AG04450 (cell line): ENCODE results near the gene FLT3LG. TPM values are rescaled to one million over a fixed set of nuclear protein-coding genes. Genes with fewer than 3 reads are reported as not detected.
A peak's percentile ranks its signal among the peaks of the same experiment; 100 is the strongest.

Source experiments
- CTCF ChIA-PET: fragments of 300-600, 350-600 bp; formaldehyde crosslinking; extraction: SDS; loops from one replicate; lab custom pipeline; 2022; ENCODE audit warnings: antibody characterized with exemption, inconsistent platforms; lab: Charles Lee
- POLR2A ChIA-PET: fragments of 350-600 bp; formaldehyde crosslinking; extraction: SDS; loops from one replicate; lab custom pipeline; 2021; ENCODE audit warnings: antibody characterized with exemption, inconsistent platforms; lab: Yijun Ruan, JAX
- DNase-seq: peaks from one replicate; pipeline ENCODE4 v3.0.0-alpha.2; 2011; ENCODE audit warnings: low read depth, low spot score
- H3K27ac ChIP-seq: one replicate; pipeline ENCODE4 v1.5.1; 2012; ENCODE audit warnings: low read depth, low read length, control low read depth
- H3K27me3 ChIP-seq: one replicate; pipeline ENCODE4 v1.6.0; 2012; ENCODE audit warnings: low read length; ENCODE audit not compliant: control insufficient read depth, insufficient read depth
- H3K4me3 ChIP-seq: 2 replicates; pipeline ENCODE4 v1.5.1; 2011; ENCODE audit warnings: mild to moderate bottlenecking, low read depth, low read length, control low read depth
- H3K9me3 ChIP-seq: 2 replicates; pipeline ENCODE4 v1.5.1; 2012; ENCODE audit warnings: low read length; ENCODE audit not compliant: control insufficient read depth, insufficient read depth
- CTCF ChIP-seq: IDR thresholded peaks from 2 replicates; pipeline ENCODE4 v1.5.1; 2011; ENCODE audit warnings: low read depth, low read length, control low read depth, inconsistent platforms
- polyA plus RNA-seq: library from polyadenylated mRNA; depleted of rRNA; stranded (reverse); fragments of >200 nt; gene quantifications from 2 replicates; pipeline ENCODE4 v1.2.3, GENCODE V29; 2011

FLT3LG gene
- polyA plus RNA-seq, 1 experiment, result 3.7 TPM

GRCh38 chr19:49475191-49475917 is 1.3 kb downstream of the FLT3LG start:
- H3K4me3 ChIP-seq, result no peak overlapping the region
- H3K9me3 ChIP-seq, result peaks cover 7% of the 10 kb centered on the region; the same call in 1 of the 2 replicates
- no peak for TF ChIP-seq CTCF
- POLR2A ChIA-PET, result interaction anchor here (0.5 to 0.6 kb wide), 2 partner anchors 87 to 294 kb away, joined by 5 to 8 read pairs; partner anchors contain the start of gene KASH5
- DNase-seq, result no peak
- CTCF ChIA-PET, result interaction anchor here (0.6 to 1.9 kb wide), 3 partner anchors 17 to 137 kb away, joined by 3 to 6 read pairs (median 6); no protein-coding TSS in a partner anchor
- no peak overlapping the region for H3K27ac ChIP-seq
- H3K27me3 ChIP-seq, result no peaks in the 10 kb centered on the region

GRCh38 chr19:49475995-49476880 is 2.2 kb downstream of the FLT3LG start:
- peak; percentile 59 for TF ChIP-seq CTCF
- Histone ChIP-seq H3K9me3 (peaks cover 8% of the 10 kb centered on the region; the same call in 1 of the 2 replicates), H3K27ac (no peak overlapping the region), H3K27me3 (no peaks in the 10 kb centered on the region), H3K4me3 (no peak overlapping the region)
- DNase-seq, result no peak
- POLR2A ChIA-PET, result interaction anchor here (1.5 kb wide), 1 partner anchor 20 kb away, joined by 3 read pairs; the partner anchor contains the start of gene RPS11
- CTCF ChIA-PET, result interaction anchor here (0.6 to 1.9 kb wide), 7 partner anchors 18 to 187 kb away, joined by 3 to 6 read pairs (median 3); no protein-coding TSS in a partner anchor

- Histone ChIP-seq H3K4me3 (no peak overlapping the region), H3K9me3 (peaks cover 8% of the 10 kb centered on the region; the same call in 1 of the 2 replicates), H3K27ac (no peak overlapping the region), H3K27me3 (no peaks in the 10 kb centered on the region)
- ChIA-PET POLR2A (interaction anchor here (0.6 kb wide), 2 partner anchors 14 to 382 kb away, joined by 4 to 5 read pairs; no protein-coding TSS in a partner anchor), CTCF (no interaction called here)
- TF ChIP-seq CTCF, result no peak
- no peak for DNase-seq
Measured at GRCh38 chr19:49479975-49480628, 6.1 kb downstream of the FLT3LG start.

GRCh38 chr19:49481020-49481683 is 7.1 kb downstream of the FLT3LG start:
- peaks cover 8% of the 10 kb centered on the region; the same call in 1 of the 2 replicates for H3K9me3 ChIP-seq
- ChIA-PET POLR2A (no interaction called here), CTCF (no interaction called here)
- no peak for TF ChIP-seq CTCF
- no peaks in the 10 kb centered on the region for H3K27me3 ChIP-seq
- no peak overlapping the region for H3K27ac ChIP-seq
- DNase-seq, result no peak
- no peak overlapping the region for H3K4me3 ChIP-seq
